Testis (tissue), 3 donors: ENCODE data around the gene CADPS2. TPM values are rescaled to one million over a fixed set of nuclear protein-coding genes. Genes with fewer than 3 reads are reported as not detected.
A peak's percentile ranks its signal among the peaks of the same experiment; 100 is the strongest.

Experiments
- DNase-seq: peaks from one replicate; pipeline ENCODE4 v3.0.0-alpha.2; 2019
- H3K27ac ChIP-seq, 2 donors: fragments of 200-600 bp; sonication (generic); one replicate each; pipeline ENCODE4 v1.5.1; 2019
- H3K27me3 ChIP-seq: fragments of 200-600 bp; sonication (generic); one replicate; pipeline ENCODE4 v1.5.1; 2019
- H3K36me3 ChIP-seq: fragments of 200-600 bp; sonication (generic); one replicate; pipeline ENCODE4 v1.5.1; 2017; ENCODE audit warnings: low read depth; ENCODE audit errors: missing control alignments
- H3K4me1 ChIP-seq: fragments of 200-600 bp; sonication (generic); one replicate; pipeline ENCODE4 v1.5.1; 2019
- H3K4me3 ChIP-seq, 2 donors: fragments of 200-600 bp; sonication (generic); one replicate each; pipeline ENCODE4 v1.5.1; 2017 to 2019
- H3K9me3 ChIP-seq: fragments of 200-600 bp; sonication (generic); one replicate; pipeline ENCODE4 v1.5.1; 2017
- CTCF ChIP-seq, 3 experiments: fragments of 450-650 bp in 2 of 3; fragments of 200-600 bp in 1 of 3; sonication (generic) in 1 of 3; IDR thresholded peaks; one replicate each; pipeline ENCODE4 v1.5.1; 2016 to 2019; ENCODE audit warnings: antibody characterized with exemption in 3 of 3, mild to moderate bottlenecking in 2 of 3, moderate library complexity in 1 of 3
- POLR2A ChIP-seq: fragments of 450-650 bp; IDR thresholded peaks from one replicate; pipeline ENCODE4 v1.6.1; 2017; ENCODE audit warnings: antibody characterized with exemption, mild to moderate bottlenecking, moderate library complexity
- WGBS, 2 donors: methylation state at CpG; one replicate each; pipeline ENCODE4 v1.1.5; 2018; 5-methylcytosine and 5-hydroxymethylcytosine counted together
- intact Hi-C: fragments of 100-400 bp; cut with DNase I; formaldehyde crosslinking; loops from one replicate; pipeline ENCODE4 v1.15.1; 2023; ENCODE audit warnings: low total_unique reads
- polyA plus RNA-seq: library from polyadenylated mRNA; stranded (reverse); fragments of 350-450 nt; fragmentation: Illumina TruSeq; extraction: RNeasy Lipid Tissue Mini Kit (QIAGEN cat#74804); gene quantifications from one replicate; pipeline ENCODE4 v1.2.3, GENCODE V29; 2014; ENCODE audit warnings: low read depth, low replicate concordance; ENCODE audit not compliant: insufficient read depth
- total RNA-seq, 2 donors: library from RNA; depleted of rRNA; stranded (reverse); fragments of >200 nt; gene quantifications; one replicate each; pipeline ENCODE4 v1.2.3, GENCODE V29; 2016

Gene CADPS2
- total and polyA plus RNA-seq, 3 donors from 2014 or later, result 6.0 to 9.9 (median 9.3) TPM

DNA sequence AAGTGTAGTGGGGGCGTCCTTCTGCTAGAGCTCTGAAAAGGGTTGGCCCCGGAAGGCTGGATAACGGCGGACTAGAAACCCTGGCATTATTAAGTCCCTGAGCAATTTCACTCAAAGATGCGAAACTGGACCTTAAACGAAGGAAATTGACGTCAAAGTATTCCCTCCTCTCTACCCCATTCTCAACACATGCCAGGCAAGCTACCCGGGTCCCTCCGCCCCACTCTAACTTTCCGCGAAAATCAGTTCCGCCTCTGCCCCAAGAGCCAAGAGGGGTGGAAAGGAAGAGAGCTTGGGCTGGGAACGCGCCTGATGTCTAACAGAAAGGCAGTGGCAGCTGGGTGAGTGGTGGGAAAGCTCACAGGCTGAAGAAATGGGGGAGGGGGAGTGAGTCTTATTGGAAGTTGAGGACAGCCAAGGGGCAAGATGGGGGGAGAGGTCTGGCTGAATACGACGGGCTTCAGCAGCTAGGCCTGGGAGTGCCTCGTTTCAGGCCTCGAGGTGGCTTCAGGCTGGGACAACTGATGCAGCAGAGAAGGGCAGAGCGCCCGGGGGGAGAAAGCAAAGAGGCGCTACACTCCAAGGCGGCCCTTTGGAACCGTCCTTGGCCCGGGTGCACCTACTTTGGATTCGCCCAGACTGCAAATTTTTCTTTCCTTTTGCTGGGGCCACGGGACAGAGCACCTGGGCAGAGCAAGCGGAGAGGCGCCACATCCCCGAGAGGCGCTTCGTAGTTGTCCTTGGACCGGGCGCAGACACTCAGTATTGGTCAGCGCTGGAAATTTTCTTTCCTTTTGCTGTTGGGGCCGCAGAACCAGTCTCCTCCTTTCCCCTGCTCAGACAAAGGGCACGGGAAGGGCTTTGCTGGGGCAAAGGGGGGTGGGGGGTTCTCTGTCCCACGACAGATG is 579.7 kb downstream of the CADPS2 start:
- intact Hi-C loops, result no loop called here
- no peak for TF ChIP-seq CTCF (IDR thresholded peaks at IDR 0.05)
- TF ChIP-seq POLR2A, result no peak
- H3K27me3 ChIP-seq, result peaks cover under 1% of the 10 kb centered on the region
- H3K27ac ChIP-seq, result no peak overlapping the region
- H3K9me3 ChIP-seq, result no peaks in the 10 kb centered on the region
- DNase-seq, result no peak
- WGBS, 2 donors, result 18 to 21% methylated on average over 28 to 37 of the region's 37 CpGs
- peak overlapping the region; percentile 4 to 43 for H3K4me3 ChIP-seq
- H3K36me3 ChIP-seq, result no peaks in the 10 kb centered on the region
- peaks cover 12% of the 10 kb centered on the region for H3K4me1 ChIP-seq

GRCh38 chr7:122305475-122306319 is 580.6 kb downstream of the CADPS2 start:
- 3 to 10% methylated on average over 20 to 40 of the region's 65 CpGs for WGBS, 2 donors
- intact Hi-C loops, result no loop called here
- DNase-seq, result peak; percentile 42
- TF ChIP-seq CTCF (IDR thresholded peaks at IDR 0.05) (no peak), POLR2A (no peak)
- Histone ChIP-seq H3K9me3 (no peaks in the 10 kb centered on the region), H3K27me3 (peaks cover 9% of the 10 kb centered on the region), H3K36me3 (no peaks in the 10 kb centered on the region), H3K4me1 (peaks cover 12% of the 10 kb centered on the region), H3K27ac (no peak overlapping the region), H3K4me3 (peak overlapping the region; percentile 4 to 43)

- no peak overlapping the region for H3K27ac ChIP-seq
- DNase-seq, result no peak
- no peak for TF ChIP-seq POLR2A
- TF ChIP-seq CTCF (IDR thresholded peaks at IDR 0.05), result no peak
- peak overlapping the region; percentile 4 to 43 for H3K4me3 ChIP-seq
- peaks cover 12% of the 10 kb centered on the region for H3K4me1 ChIP-seq
- 1 to 2% methylated on average over 8 to 24 of the region's 24 CpGs for WGBS, 2 donors
- intact Hi-C loops, result no loop called here
- H3K9me3 ChIP-seq, result no peaks in the 10 kb centered on the region
- H3K36me3 ChIP-seq, result no peaks in the 10 kb centered on the region
- peaks cover 11% of the 10 kb centered on the region for H3K27me3 ChIP-seq
Measured at GRCh38 chr7:122304996-122305421, 581.3 kb downstream of the CADPS2 start.

DNA sequence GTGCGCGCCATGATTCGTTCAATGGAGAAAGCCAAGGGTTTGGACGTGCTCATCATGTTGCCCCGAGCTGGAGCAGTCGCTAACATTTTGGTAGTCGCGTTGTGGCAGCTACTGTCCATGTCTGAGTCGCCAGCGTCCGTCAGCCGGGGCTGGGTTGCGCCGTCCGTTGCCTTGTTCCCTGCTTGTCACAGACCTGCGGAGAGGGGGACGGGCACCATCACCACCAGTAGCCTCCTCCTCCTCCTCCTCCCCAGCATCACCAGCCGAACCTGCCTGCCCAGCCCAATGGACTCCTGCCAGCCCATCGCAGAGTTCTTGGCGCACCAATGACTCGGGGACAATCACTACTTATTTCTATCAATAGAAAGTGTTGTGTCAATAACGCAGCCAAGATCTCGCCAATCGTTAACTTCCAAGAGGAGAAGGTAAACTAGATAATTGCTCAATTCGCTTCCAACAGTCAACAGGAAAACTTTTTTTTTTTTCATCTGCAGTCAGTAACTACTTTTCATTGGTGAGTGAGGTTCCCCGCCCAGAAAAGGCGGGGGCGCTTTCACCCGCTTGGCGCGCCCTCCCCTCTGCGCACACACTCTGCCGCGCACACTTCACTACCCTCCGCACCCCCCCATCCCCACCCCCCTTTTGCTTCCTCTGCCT is 581.8 kb downstream of the CADPS2 start, which contains the start of gene FEZF1:
TSS of gene FEZF1 (minus strand) at position 432 of the 657 bp plus-strand sequence. CDS start at position 119, 313 bp downstream.
- Histone ChIP-seq H3K36me3 (no peaks in the 10 kb centered on the region), H3K27me3 (peaks cover 11% of the 10 kb centered on the region), H3K4me1 (peaks cover 12% of the 10 kb centered on the region), H3K4me3 (peak within 1 kb of the TSS; percentile 4 to 43), H3K9me3 (no peaks in the 10 kb centered on the region), H3K27ac (no peak within 1 kb of the TSS)
- 6 to 7% methylated on average over 27 to 35 of the region's 35 CpGs for WGBS, 2 donors
- no peak for TF ChIP-seq CTCF (IDR thresholded peaks at IDR 0.05)
- TF ChIP-seq POLR2A, result no peak
- DNase-seq, result no peak
- intact Hi-C loops, result no loop called here
